GM12878 (cell line): ENCODE measurements around the gene ASCC1. TPM values are rescaled to one million over a fixed set of nuclear protein-coding genes. Genes with fewer than 3 reads are reported as not detected.

Experiments used
- ATAC-seq: fragments of 200-7000 bp; cut with Tn5 transposase; 3 replicates; pipeline ENCODE4 v1.9.1; 2020; ENCODE audit warnings: mild to moderate bottlenecking, moderate library complexity
- BruUV-seq: library from RNA; stranded (reverse); fragments of 400-500 nt; replicated peaks from 2 replicates; lab custom pipeline; 2021; lab: Mats Ljungman, UMichigan
- CTCF ChIA-PET: fragments of 300-600 bp; sonication (Branson Sonifier 250); formaldehyde crosslinking; extraction: SDS; loops from one replicate; lab custom pipeline; 2021; ENCODE audit warnings: inconsistent platforms; lab: Yijun Ruan, JAX
- POLR2A ChIA-PET: fragments of 350-600 bp; formaldehyde crosslinking; extraction: SDS; loops from one replicate; lab custom pipeline; 2021; ENCODE audit warnings: inconsistent platforms; lab: Charles Lee
- RAD21 ChIA-PET: fragments of 300-600 bp; sonication (Branson Sonifier 250); formaldehyde crosslinking; loops from one replicate; lab custom pipeline; 2023; ENCODE audit warnings: antibody characterized with exemption; ENCODE audit not compliant: unreplicated experiment; lab: Charles Lee
- SMC1A ChIA-PET: fragments of 300-600 bp; sonication (Branson Sonifier 250); formaldehyde crosslinking; loops from one replicate; lab custom pipeline; 2023; ENCODE audit not compliant: unreplicated experiment, uncharacterized antibody; lab: Charles Lee
- DNase-seq: peaks from one replicate; pipeline ENCODE4 v3.0.0-alpha.2; 2011; ENCODE audit warnings: low read depth, low spot score
- FAIRE-seq: peaks from 3 replicates; lab custom pipeline; 2011; peaks lifted over from hg19 to GRCh38; lab: Jason Lieb, UNC
- H2AFZ ChIP-seq: 2 replicates; pipeline ENCODE4 v1.6.0; 2011; ENCODE audit warnings: low read depth, low read length, control low read depth; ENCODE audit not compliant: control insufficient read depth
- H3K27ac ChIP-seq: 2 replicates; pipeline ENCODE4 v1.5.1; 2011; ENCODE audit warnings: control low read depth; ENCODE audit not compliant: control insufficient read depth, insufficient read depth
- H3K27me3 ChIP-seq, 2 experiments: replicated peaks in 1 of 2; 2 replicates each; pipeline versions ENCODE4 v1.6.0 to v1.6.1; 2011; ENCODE audit warnings: low read length in 1 of 2; ENCODE audit not compliant: control insufficient read depth in 2 of 2, insufficient read depth in 2 of 2
- H3K36me3 ChIP-seq, 2 experiments: 2 replicates each; pipeline ENCODE4 v1.5.1; 2011; ENCODE audit warnings: low read length in 1 of 2; ENCODE audit not compliant: control insufficient read depth in 2 of 2, insufficient read depth in 2 of 2
- H3K4me1 ChIP-seq: 2 replicates; pipeline ENCODE4 v1.6.1; 2011; ENCODE audit warnings: mild to moderate bottlenecking, low read length, moderate library complexity, mixed read lengths; ENCODE audit not compliant: control insufficient read depth, insufficient read depth
- H3K4me2 ChIP-seq: 2 replicates; pipeline ENCODE4 v1.6.0; 2011; ENCODE audit warnings: control low read depth; ENCODE audit not compliant: control insufficient read depth, insufficient read depth
- H3K4me3 ChIP-seq: fragments of 200-600 bp; sonication (generic); 2 replicates; pipeline ENCODE4 v1.5.1; 2016
- H3K79me2 ChIP-seq: 2 replicates; pipeline ENCODE4 v1.6.0; 2011; ENCODE audit warnings: low read length; ENCODE audit not compliant: control insufficient read depth, insufficient read depth
- H3K9ac ChIP-seq: 2 replicates; pipeline ENCODE4 v1.8.0; 2011; ENCODE audit warnings: low read length, control low read depth, mixed read lengths; ENCODE audit not compliant: control insufficient read depth, insufficient read depth
- H3K9me3 ChIP-seq: replicated peaks from 3 replicates; pipeline ENCODE4 v1.5.1; 2011; ENCODE audit warnings: mild to moderate bottlenecking, low read length; ENCODE audit not compliant: control insufficient read depth, insufficient read depth
- H4K20me1 ChIP-seq: 2 replicates; pipeline ENCODE4 v1.6.0; 2011; ENCODE audit not compliant: control insufficient read depth, insufficient read depth
- BCLAF1 ChIP-seq: fragments of 450-650 bp; IDR thresholded peaks from 2 replicates; pipeline ENCODE4 v1.6.1; 2017; ENCODE audit warnings: antibody characterized with exemption, mild to moderate bottlenecking, moderate library complexity
- E2F4 ChIP-seq: IDR thresholded peaks from 2 replicates; pipeline ENCODE4 v1.6.1; 2012; ENCODE audit warnings: low read depth, low read length, improper control_type of control experiment
- EP300 ChIP-seq, 2 experiments: fragments of 150-350 bp in 1 of 2; IDR thresholded peaks; 2 replicates each; pipeline ENCODE4 v1.6.1; 2011 to 2012; ENCODE audit warnings: low read depth in 2 of 2, low read length in 2 of 2, borderline replicate concordance in 1 of 2, improper control_type of control experiment in 1 of 2, inconsistent platforms in 1 of 2; ENCODE audit not compliant: control insufficient read depth in 1 of 2
- EZH2 ChIP-seq: IDR thresholded peaks from 2 replicates; pipeline ENCODE4 v1.6.1; 2012; ENCODE audit warnings: low read depth, mild to moderate bottlenecking, control low read depth, inconsistent platforms, low read length, borderline replicate concordance; ENCODE audit not compliant: control insufficient read depth
- FOXM1 ChIP-seq: IDR thresholded peaks from 2 replicates; pipeline ENCODE4 v1.6.1; 2012; ENCODE audit warnings: low read depth, mild to moderate bottlenecking, inconsistent platforms, low read length, moderate library complexity
- NFYA ChIP-seq: IDR thresholded peaks from 2 replicates; pipeline ENCODE4 v1.6.1; 2011; ENCODE audit warnings: low read depth, mild to moderate bottlenecking, low read length, improper control_type of control experiment, borderline replicate concordance
- NFYB ChIP-seq: IDR thresholded peaks from 2 replicates; pipeline ENCODE4 v1.6.1; 2011; ENCODE audit warnings: low read depth, mild to moderate bottlenecking, low read length, improper control_type of control experiment, moderate library complexity; ENCODE audit not compliant: insufficient read depth
- TARDBP ChIP-seq: IDR thresholded peaks from 2 replicates; pipeline ENCODE4 v1.6.1; 2016; ENCODE audit warnings: borderline replicate concordance
- ZNF622 ChIP-seq: fragments of 450-650 bp; IDR thresholded peaks from 2 replicates; pipeline ENCODE4 v1.6.1; 2017; ENCODE audit warnings: mild to moderate bottlenecking, inconsistent platforms
- ZZZ3 ChIP-seq: IDR thresholded peaks from 2 replicates; pipeline ENCODE4 v1.6.1; 2011; ENCODE audit warnings: low read depth; ENCODE audit not compliant: control insufficient read depth, insufficient read length
- in situ Hi-C: fragments of 300-500 bp; cut with MboI; formaldehyde crosslinking; loops from 9 replicates; pipeline ENCODE4 v1.14.3; 2018; ENCODE audit warnings: mixed read lengths
- intact Hi-C: fragments of 100-400 bp; cut with micrococcal nuclease; formaldehyde crosslinking; loops from one replicate; pipeline ENCODE4 v1.14.2; 2022; ENCODE audit not compliant: unreplicated experiment
- polyA plus RNA-seq, 11 experiments: library from polyadenylated mRNA; depleted of rRNA in 4 of 11; unstranded in 6 of 11; stranded (reverse) in 5 of 11; fragments of >200 nt; fragmentation: Nextera tagmentation in 4 of 11; fragmentation: Illumina TruSeq in 1 of 11; extraction: Ambion mirVana in 4 of 11; extraction: Trizol in 1 of 11; gene quantifications; 1 replicate in 1 of 11; 2 replicates in 10 of 11; pipeline versions ENCODE4 v1.2.1 to v1.2.3, GENCODE V29; 2011 to 2016; ENCODE audit warnings: inconsistent platforms in 2 of 11, missing spikeins in 2 of 11, low read depth in 1 of 11
- total RNA-seq, 4 experiments: library from RNA; depleted of rRNA in 3 of 4; stranded (reverse); fragments of >200 nt in 3 of 4; fragmentation: Illumina TruSeq in 1 of 4; extraction: Trizol in 1 of 4; gene quantifications; 2 replicates each; pipeline versions ENCODE4 v1.2.1 to v1.2.3, GENCODE V29; 2013 to 2021
- TF ChIP-seq, protein P1 (sequence below): fragments of 150-350 bp; IDR thresholded peaks from 2 replicates; pipeline ENCODE4 v1.6.1; 2016; ENCODE audit warnings: low read depth, low read length
- TF ChIP-seq, protein P2 (sequence below): fragments of 450-650 bp; IDR thresholded peaks from 2 replicates; pipeline ENCODE4 v1.6.1; 2018; ENCODE audit warnings: mild to moderate bottlenecking, low read depth, moderate library complexity; ENCODE audit not compliant: partially characterized antibody

Gene ASCC1
- total and polyA plus RNA-seq, 10 of the 15 experiments (the other 5 are each of a cell fraction or from before 2014, with no cell fraction given), result 23.3 to 80.6 (median 42.8) TPM

DNA sequence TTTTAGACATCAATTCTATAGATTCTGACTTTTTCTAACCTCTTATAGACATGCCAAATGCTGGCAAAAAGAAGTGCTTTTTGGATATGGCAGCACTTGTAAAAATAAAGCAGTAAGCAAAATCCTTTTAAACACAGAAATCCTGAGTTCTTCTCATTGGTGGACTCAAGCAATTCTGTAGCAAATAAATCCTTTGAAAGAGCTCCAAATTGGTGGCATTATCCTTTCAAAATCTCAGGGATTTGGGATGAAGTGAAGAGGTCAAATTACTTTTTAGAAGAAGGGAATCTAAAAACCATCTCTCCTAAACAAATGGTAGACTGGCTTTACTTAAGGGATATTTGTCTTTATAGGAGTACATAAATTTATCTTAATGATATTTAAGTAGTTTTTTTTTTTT is 17.5 kb upstream of the ASCC1 start:
- Histone ChIP-seq H3K4me3 (no peak overlapping the region), H3K27ac (no peak overlapping the region), H4K20me1 (no peaks in the 10 kb centered on the region), H3K36me3 (peaks cover 0 to 20% of the 10 kb centered on the region in 2 experiments; a peak in 3 of 4 replicates), H3K4me2 (no peak overlapping the region), H3K9me3 (no peaks in the 10 kb centered on the region), H3K27me3 (no peaks in the 10 kb centered on the region), H2AFZ (no peak overlapping the region), H3K4me1 (peaks cover 3% of the 10 kb centered on the region), H3K79me2 (peaks cover 5% of the 10 kb centered on the region), H3K9ac (no peak overlapping the region)
- RAD21 ChIA-PET, result no interaction called here
- POLR2A ChIA-PET, result interaction anchor here (1.0 kb wide), 1 partner anchor 8 kb away, joined by 4 read pairs; no protein-coding TSS in a partner anchor
- no peak for FAIRE-seq
- no peak for DNase-seq
- SMC1A ChIA-PET, result interaction anchor here (0.6 to 0.9 kb wide), 2 partner anchors 12 to 230 kb away, joined by 3 read pairs; no protein-coding TSS in a partner anchor
- CTCF ChIA-PET, result interaction anchor here (0.8 to 1.5 kb wide), 2 partner anchors 10 to 104 kb away, joined by 3 read pairs; no protein-coding TSS in a partner anchor
- BruUV-seq, result no TSS peak
- no peak for ATAC-seq
- intact Hi-C loops (no loop called here), in situ Hi-C loops (no loop called here)
- TF ChIP-seq FOXM1 (no peak), NFYB (no peak), ZZZ3 (no peak), EZH2 (no peak), TARDBP (no peak), BCLAF1 (no peak), EP300 (IDR thresholded peaks at IDR 0.05; ENCODE audit: borderline replicate concordance in 1 of 2, control insufficient read depth in 1 of 2, low read depth in 2 of 2, low read length in 2 of 2) (no peak), ZNF622 (no peak), E2F4 (no peak), NFYA (no peak)
- TF ChIP-seq, protein P1, sequence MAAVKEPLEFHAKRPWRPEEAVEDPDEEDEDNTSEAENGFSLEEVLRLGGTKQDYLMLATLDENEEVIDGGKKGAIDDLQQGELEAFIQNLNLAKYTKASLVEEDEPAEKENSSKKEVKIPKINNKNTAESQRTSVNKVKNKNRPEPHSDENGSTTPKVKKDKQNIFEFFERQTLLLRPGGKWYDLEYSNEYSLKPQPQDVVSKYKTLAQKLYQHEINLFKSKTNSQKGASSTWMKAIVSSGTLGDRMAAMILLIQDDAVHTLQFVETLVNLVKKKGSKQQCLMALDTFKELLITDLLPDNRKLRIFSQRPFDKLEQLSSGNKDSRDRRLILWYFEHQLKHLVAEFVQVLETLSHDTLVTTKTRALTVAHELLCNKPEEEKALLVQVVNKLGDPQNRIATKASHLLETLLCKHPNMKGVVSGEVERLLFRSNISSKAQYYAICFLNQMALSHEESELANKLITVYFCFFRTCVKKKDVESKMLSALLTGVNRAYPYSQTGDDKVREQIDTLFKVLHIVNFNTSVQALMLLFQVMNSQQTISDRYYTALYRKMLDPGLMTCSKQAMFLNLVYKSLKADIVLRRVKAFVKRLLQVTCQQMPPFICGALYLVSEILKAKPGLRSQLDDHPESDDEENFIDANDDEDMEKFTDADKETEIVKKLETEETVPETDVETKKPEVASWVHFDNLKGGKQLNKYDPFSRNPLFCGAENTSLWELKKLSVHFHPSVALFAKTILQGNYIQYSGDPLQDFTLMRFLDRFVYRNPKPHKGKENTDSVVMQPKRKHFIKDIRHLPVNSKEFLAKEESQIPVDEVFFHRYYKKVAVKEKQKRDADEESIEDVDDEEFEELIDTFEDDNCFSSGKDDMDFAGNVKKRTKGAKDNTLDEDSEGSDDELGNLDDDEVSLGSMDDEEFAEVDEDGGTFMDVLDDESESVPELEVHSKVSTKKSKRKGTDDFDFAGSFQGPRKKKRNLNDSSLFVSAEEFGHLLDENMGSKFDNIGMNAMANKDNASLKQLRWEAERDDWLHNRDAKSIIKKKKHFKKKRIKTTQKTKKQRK, result no peak
- TF ChIP-seq, protein P2, sequence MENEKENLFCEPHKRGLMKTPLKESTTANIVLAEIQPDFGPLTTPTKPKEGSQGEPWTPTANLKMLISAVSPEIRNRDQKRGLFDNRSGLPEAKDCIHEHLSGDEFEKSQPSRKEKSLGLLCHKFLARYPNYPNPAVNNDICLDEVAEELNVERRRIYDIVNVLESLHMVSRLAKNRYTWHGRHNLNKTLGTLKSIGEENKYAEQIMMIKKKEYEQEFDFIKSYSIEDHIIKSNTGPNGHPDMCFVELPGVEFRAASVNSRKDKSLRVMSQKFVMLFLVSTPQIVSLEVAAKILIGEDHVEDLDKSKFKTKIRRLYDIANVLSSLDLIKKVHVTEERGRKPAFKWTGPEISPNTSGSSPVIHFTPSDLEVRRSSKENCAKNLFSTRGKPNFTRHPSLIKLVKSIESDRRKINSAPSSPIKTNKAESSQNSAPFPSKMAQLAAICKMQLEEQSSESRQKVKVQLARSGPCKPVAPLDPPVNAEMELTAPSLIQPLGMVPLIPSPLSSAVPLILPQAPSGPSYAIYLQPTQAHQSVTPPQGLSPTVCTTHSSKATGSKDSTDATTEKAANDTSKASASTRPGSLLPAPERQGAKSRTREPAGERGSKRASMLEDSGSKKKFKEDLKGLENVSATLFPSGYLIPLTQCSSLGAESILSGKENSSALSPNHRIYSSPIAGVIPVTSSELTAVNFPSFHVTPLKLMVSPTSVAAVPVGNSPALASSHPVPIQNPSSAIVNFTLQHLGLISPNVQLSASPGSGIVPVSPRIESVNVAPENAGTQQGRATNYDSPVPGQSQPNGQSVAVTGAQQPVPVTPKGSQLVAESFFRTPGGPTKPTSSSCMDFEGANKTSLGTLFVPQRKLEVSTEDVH, result no peak
